HepG2 (cell line): ENCODE measurements around the gene PKP4. TPM values are rescaled to one million over a fixed set of nuclear protein-coding genes. Genes with fewer than 3 reads are reported as not detected.

Experiments
- ATAC-seq: fragments of 200-7000 bp; cut with Tn5 transposase; 3 replicates; pipeline ENCODE4 v1.9.1; 2020; ENCODE audit warnings: mild to moderate bottlenecking, moderate library complexity
- BruUV-seq: library from RNA; stranded (reverse); fragments of 400-500 nt; replicated peaks from 2 replicates; lab custom pipeline; 2021; lab: Mats Ljungman, UMichigan
- CTCF ChIA-PET: fragments of 300-600 bp; formaldehyde crosslinking; extraction: SDS; loops from one replicate; lab custom pipeline; 2021; ENCODE audit warnings: low total read pairs, inconsistent platforms, low intra/inter-chr PET ratio; lab: Yijun Ruan, JAX
- POLR2A ChIA-PET: fragments of 350-600 bp; sonication (Branson Sonifier 250); formaldehyde crosslinking; loops from one replicate; lab custom pipeline; 2020; ENCODE audit warnings: antibody characterized with exemption, inconsistent platforms; lab: Yijun Ruan, JAX
- DNase-seq: peaks from one replicate; pipeline ENCODE4 v3.0.0-alpha.2; 2015; ENCODE audit warnings: low spot score
- FAIRE-seq: peaks from 3 replicates; lab custom pipeline; 2011; peaks lifted over from hg19 to GRCh38; lab: Jason Lieb, UNC
- H2AFZ ChIP-seq: one replicate; pipeline ENCODE4 v1.6.1; 2011; ENCODE audit warnings: low read length, inconsistent platforms
- H3K27ac ChIP-seq: fragments of 300-600 bp; 3 replicates; pipeline ENCODE4 v1.8.0; 2011; ENCODE audit warnings: mixed run types, mild to moderate bottlenecking, mixed read lengths, low read length, inconsistent platforms; ENCODE audit not compliant: insufficient read depth; ENCODE audit errors: extremely low read length
- H3K27me3 ChIP-seq, 2 experiments: fragments of 200-600 bp in 1 of 2; 2 replicates in 1 of 2; 3 replicates in 1 of 2; pipeline versions ENCODE4 v1.6.0 to v1.8.0; 2011; ENCODE audit warnings: low read length in 2 of 2, mild to moderate bottlenecking in 2 of 2, moderate library complexity in 2 of 2, inconsistent platforms in 1 of 2; ENCODE audit not compliant: insufficient read depth in 2 of 2, control insufficient read depth in 1 of 2
- H3K36me3 ChIP-seq, 2 experiments: fragments of 200-600 bp in 1 of 2; replicated peaks in 1 of 2; 2 replicates in 1 of 2; 3 replicates in 1 of 2; pipeline versions ENCODE4 v1.5.1 to v1.8.0; 2011; ENCODE audit warnings: low read length in 2 of 2, inconsistent platforms in 1 of 2; ENCODE audit not compliant: insufficient read depth in 2 of 2, control insufficient read depth in 1 of 2
- H3K4me1 ChIP-seq: 2 replicates; pipeline ENCODE4 v1.5.1; 2012; ENCODE audit warnings: low read length, inconsistent platforms; ENCODE audit not compliant: insufficient read depth
- H3K4me2 ChIP-seq: 2 replicates; pipeline ENCODE4 v1.6.0; 2011; ENCODE audit warnings: low read depth, low read length, inconsistent platforms
- H3K4me3 ChIP-seq, 3 experiments: fragments of 200-600 bp in 1 of 3; sonication (generic), shearing (Covaris generic) in 1 of 3; replicated peaks in 1 of 3; 2 replicates each; pipeline ENCODE4 v1.5.1; 2011 to 2016; ENCODE audit warnings: low read length in 3 of 3, inconsistent platforms in 2 of 3, low read depth in 2 of 3, mild to moderate bottlenecking in 2 of 3, control low read depth in 1 of 3, mixed read lengths in 1 of 3; ENCODE audit not compliant: insufficient read depth in 1 of 3
- H3K79me2 ChIP-seq: one replicate; pipeline ENCODE4 v1.6.1; 2011; ENCODE audit warnings: low read length, inconsistent platforms; ENCODE audit not compliant: insufficient read depth
- H3K9ac ChIP-seq: 2 replicates; pipeline ENCODE4 v1.6.0; 2011; ENCODE audit warnings: mild to moderate bottlenecking, low read depth, low read length, inconsistent platforms; ENCODE audit not compliant: insufficient read depth
- H3K9me3 ChIP-seq: 2 replicates; pipeline ENCODE4 v1.5.1; 2012; ENCODE audit warnings: mild to moderate bottlenecking, low read length
- H4K20me1 ChIP-seq: 2 replicates; pipeline ENCODE4 v1.6.0; 2011; ENCODE audit warnings: inconsistent platforms, mild to moderate bottlenecking, low read length, moderate library complexity; ENCODE audit not compliant: insufficient read depth
- SOX5 ChIP-seq: IDR thresholded peaks from 2 replicates; pipeline ENCODE4 v1.6.1; 2016; ENCODE audit warnings: borderline replicate concordance
- SSRP1 ChIP-seq: IDR thresholded peaks from 2 replicates; pipeline ENCODE4 v1.6.1; 2016; ENCODE audit warnings: control low read depth
- TIGD3 ChIP-seq: sonication (generic); formaldehyde crosslinking; IDR thresholded peaks from 2 replicates; pipeline ENCODE4 v1.5.1; 2020; ENCODE audit warnings: mild to moderate bottlenecking, missing genetic modification reagents, borderline replicate concordance
- ZBTB40 ChIP-seq, 2 experiments: fragments of 450-650 bp in 1 of 2; sonication (generic) in 1 of 2; formaldehyde crosslinking in 1 of 2; IDR thresholded peaks; 2 replicates each; pipeline versions ENCODE4 v1.6.1 to v1.8.0; 2016 to 2022; ENCODE audit warnings: antibody characterized with exemption in 1 of 2, mild to moderate bottlenecking in 1 of 2, missing genetic modification reagents in 1 of 2
- ZNF83 ChIP-seq: sonication (generic); formaldehyde crosslinking; IDR thresholded peaks from 2 replicates; pipeline ENCODE4 v1.4.0; 2020; ENCODE audit warnings: missing genetic modification reagents, mild to moderate bottlenecking, borderline replicate concordance
- WGBS: methylation state at CpG from one replicate; pipeline ENCODE4 v1.1.6; 2017; ENCODE audit warnings: low lambda C conversion rate; 5-methylcytosine and 5-hydroxymethylcytosine counted together
- in situ Hi-C: cut with HindIII; loops from 2 replicates; pipeline ENCODE4 v1.10.0; 2017; ENCODE audit warnings: low pct_unique_long_range_greater_than_20kb; ENCODE audit not compliant: extremely low pct_ligation_motif_present
- intact Hi-C: fragments of 100-400 bp; cut with micrococcal nuclease; formaldehyde crosslinking; loops from one replicate; pipeline ENCODE4 v1.10.0; 2022; ENCODE audit not compliant: unreplicated experiment
- polyA plus RNA-seq, 8 experiments: library from polyadenylated mRNA; depleted of rRNA in 3 of 8; stranded (reverse) in 7 of 8; unstranded in 1 of 8; fragments of >200 nt; fragmentation: Illumina TruSeq in 4 of 8; extraction: Trizol in 4 of 8; gene quantifications; 2 replicates each; pipeline versions ENCODE4 v1.2.1 to v1.2.3, GENCODE V29; 2011 to 2016; ENCODE audit warnings: low read depth in 4 of 8, missing spikeins in 1 of 8, mixed read lengths in 1 of 8; ENCODE audit not compliant: insufficient read depth in 1 of 8
- total RNA-seq, 5 experiments: library from RNA; depleted of rRNA; stranded (reverse); fragments of >200 nt; fragmentation: Illumina TruSeq; extraction: Trizol; gene quantifications; 2 replicates each; pipeline ENCODE4 v1.2.3, GENCODE V29; 2016; ENCODE audit warnings: low read depth in 1 of 5
- TF ChIP-seq, protein P1 (sequence below): sonication (generic); formaldehyde crosslinking; IDR thresholded peaks from 2 replicates; pipeline ENCODE4 v1.4.0; 2020; ENCODE audit warnings: mild to moderate bottlenecking, missing genetic modification reagents

PKP4 gene
- total and polyA plus RNA-seq, 2 of the 13 experiments (the other 11 are each of a cell fraction or from before 2014, with no cell fraction given): 80.9 to 90.5 TPM

DNA sequence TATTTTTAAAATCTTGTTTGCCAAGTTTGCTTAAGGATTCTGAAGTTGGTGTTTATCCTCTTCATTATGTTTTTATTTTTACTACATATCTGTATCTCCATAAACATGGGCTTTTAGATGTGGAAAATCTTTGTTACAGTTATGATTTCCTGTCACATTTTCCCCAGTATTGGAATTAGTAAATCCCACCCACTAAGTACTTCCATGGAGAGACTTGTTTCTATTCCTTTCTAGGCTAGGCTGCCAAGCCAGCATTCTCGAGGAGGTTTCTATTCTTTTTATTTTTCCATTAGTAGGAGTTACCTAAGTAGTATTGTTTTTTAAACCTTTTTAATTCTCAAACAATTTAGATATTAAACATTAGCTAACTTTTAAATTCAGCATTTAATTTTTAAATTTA, 22.1 kb downstream of the PKP4 start (continued):
- TF ChIP-seq SOX5 (CRISPR knock-in tag): no peak
- no peak for TF ChIP-seq SSRP1
- TF ChIP-seq, protein P1, sequence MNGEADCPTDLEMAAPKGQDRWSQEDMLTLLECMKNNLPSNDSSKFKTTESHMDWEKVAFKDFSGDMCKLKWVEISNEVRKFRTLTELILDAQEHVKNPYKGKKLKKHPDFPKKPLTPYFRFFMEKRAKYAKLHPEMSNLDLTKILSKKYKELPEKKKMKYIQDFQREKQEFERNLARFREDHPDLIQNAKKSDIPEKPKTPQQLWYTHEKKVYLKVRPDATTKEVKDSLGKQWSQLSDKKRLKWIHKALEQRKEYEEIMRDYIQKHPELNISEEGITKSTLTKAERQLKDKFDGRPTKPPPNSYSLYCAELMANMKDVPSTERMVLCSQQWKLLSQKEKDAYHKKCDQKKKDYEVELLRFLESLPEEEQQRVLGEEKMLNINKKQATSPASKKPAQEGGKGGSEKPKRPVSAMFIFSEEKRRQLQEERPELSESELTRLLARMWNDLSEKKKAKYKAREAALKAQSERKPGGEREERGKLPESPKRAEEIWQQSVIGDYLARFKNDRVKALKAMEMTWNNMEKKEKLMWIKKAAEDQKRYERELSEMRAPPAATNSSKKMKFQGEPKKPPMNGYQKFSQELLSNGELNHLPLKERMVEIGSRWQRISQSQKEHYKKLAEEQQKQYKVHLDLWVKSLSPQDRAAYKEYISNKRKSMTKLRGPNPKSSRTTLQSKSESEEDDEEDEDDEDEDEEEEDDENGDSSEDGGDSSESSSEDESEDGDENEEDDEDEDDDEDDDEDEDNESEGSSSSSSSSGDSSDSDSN: no peak
- no peak for TF ChIP-seq ZNF83 (CRISPR knock-in tag)

DNA sequence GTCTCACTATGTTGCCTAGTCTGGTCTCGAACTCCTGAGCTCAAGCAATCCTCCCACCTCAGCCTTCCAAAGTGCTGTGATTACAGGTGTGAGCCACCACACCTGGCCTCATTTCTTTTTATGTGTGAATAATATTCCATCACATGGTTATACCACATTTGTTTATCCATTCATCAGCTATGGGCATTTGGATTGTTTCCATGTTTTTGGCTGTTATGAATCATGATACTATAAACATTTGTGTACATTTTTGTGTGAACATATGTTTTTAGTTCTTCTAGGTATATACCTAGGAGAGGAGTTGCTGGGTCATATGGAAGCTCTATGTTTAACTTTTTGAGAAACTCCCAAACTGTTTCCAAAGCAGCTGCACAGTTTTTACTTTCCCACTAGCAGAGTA, 24.4 kb downstream of the PKP4 start:
- no TSS peak for BruUV-seq
- in situ Hi-C loops: no loop called here
- H3K9ac ChIP-seq: no peak overlapping the region
- intact Hi-C loops: no loop called here
- TF ChIP-seq ZBTB40 (IDR thresholded peaks at IDR 0.05) (no peak), ZBTB40 (CRISPR knock-in tag; IDR thresholded peaks at IDR 0.05) (no peak), TIGD3 (no peak)
- TF ChIP-seq, all 625 proteins: peak for 0
- Histone ChIP-seq H3K9me3 (no peaks in the 10 kb centered on the region), H3K27me3 (no peaks in the 10 kb centered on the region), H3K79me2 (peaks cover 88% of the 10 kb centered on the region), H2AFZ (no peak overlapping the region), H3K27ac (no peak overlapping the region), H4K20me1 (peaks cover 14% of the 10 kb centered on the region), H3K4me3 (no peak overlapping the region), H3K4me2 (no peak overlapping the region), H3K36me3 (no peaks in the 10 kb centered on the region; a peak in 2 of 5 replicates), H3K4me1 (no peaks in the 10 kb centered on the region)
- ChIA-PET CTCF (no interaction called here), POLR2A (no interaction called here)
- DNase-seq: no peak
- ATAC-seq: no peak
- WGBS: 95% methylated on average over 1 of the region's 1 CpG
- FAIRE-seq: no peak
